ENCODE data around the gene ARHGEF19.

ARHGEF19 gene

DNA sequence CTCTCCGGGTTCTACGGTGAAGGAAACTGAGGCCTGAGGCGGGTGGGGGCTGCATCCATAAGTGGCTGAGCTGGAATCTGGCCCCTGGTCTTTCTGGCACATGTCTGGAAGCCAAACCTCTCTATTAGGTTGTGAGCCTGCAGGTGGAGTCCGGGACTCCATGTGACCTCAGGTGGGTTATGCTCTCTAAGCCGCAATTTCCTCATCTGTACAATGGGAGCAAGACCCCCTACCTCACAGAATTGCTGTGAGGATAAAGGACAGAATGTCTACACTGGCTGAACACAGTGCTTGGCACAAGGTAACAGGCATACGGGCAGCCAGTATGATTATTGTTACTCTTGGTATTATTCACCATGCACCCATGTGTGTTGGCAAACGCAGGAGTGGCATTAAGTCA, 63.3 kb downstream of the ARHGEF19 start:
- DNase-seq (ENCODE audit: low read depth): no peak
- no peak overlapping the region for H3K4me3 ChIP-seq (ENCODE audit: low read depth, low read length)

DNA sequence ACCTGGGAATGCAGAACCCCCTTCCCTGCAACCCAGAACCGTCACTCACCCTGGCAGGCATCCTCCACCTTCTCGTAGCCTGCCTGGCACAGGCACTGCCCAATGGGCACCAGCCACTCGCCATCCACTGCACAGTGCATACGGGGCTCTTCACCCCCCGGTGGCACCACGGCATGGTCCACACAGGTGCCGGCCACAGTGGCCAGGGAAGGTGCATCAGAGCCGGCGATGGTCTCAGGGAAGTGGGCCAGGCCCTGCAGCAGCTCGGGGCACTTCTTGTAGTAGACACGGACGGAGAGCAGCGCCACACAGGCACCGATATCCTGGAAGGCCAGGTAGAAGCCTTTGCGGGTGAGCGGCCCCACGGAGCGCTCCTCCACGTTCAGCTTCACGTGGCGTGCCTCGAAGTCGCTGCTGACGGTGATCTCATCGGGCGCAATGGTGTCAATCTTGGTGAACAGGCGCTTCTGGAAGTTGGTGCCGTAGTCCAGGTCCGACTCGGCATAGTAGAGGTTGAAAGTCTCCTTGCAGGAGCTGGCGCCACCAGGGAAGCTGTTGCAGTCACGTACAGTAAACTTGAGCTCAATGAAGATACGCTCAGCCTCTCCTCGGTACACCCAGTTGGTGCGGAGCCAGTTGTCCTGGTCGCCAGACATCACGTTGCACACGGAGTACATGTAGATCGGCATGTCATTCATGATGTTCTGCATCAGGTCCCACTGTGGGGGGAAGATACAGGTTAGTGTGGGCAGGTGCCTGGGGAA, 63.9 kb downstream of the ARHGEF19 start:
- H3K4me3 ChIP-seq (ENCODE audit: low read depth, low read length): no peak overlapping the region
- TF ChIP-seq, protein P1, sequence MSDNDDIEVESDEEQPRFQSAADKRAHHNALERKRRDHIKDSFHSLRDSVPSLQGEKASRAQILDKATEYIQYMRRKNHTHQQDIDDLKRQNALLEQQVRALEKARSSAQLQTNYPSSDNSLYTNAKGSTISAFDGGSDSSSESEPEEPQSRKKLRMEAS (IDR thresholded peaks at IDR 0.05; ENCODE audit: low read depth, low read length): no peak
- TF ChIP-seq, protein P2, sequence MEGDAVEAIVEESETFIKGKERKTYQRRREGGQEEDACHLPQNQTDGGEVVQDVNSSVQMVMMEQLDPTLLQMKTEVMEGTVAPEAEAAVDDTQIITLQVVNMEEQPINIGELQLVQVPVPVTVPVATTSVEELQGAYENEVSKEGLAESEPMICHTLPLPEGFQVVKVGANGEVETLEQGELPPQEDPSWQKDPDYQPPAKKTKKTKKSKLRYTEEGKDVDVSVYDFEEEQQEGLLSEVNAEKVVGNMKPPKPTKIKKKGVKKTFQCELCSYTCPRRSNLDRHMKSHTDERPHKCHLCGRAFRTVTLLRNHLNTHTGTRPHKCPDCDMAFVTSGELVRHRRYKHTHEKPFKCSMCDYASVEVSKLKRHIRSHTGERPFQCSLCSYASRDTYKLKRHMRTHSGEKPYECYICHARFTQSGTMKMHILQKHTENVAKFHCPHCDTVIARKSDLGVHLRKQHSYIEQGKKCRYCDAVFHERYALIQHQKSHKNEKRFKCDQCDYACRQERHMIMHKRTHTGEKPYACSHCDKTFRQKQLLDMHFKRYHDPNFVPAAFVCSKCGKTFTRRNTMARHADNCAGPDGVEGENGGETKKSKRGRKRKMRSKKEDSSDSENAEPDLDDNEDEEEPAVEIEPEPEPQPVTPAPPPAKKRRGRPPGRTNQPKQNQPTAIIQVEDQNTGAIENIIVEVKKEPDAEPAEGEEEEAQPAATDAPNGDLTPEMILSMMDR (IDR thresholded peaks at IDR 0.05; ENCODE audit: low read depth, low read length): no peak
- TF ChIP-seq POLR2A (IDR thresholded peaks at IDR 0.05; ENCODE audit: extremely low read depth, insufficient read length): no peak
- TF ChIP-seq MYC (IDR thresholded peaks at IDR 0.05; ENCODE audit: low read depth, low read length): no peak
- DNase-seq (ENCODE audit: low read depth): no peak

More for the DNA sequence above, 63.3 kb downstream of the ARHGEF19 start:
- no peak for TF ChIP-seq POLR2A (IDR thresholded peaks at IDR 0.05; ENCODE audit: extremely low read depth, insufficient read length)
- no peak for TF ChIP-seq MYC (IDR thresholded peaks at IDR 0.05; ENCODE audit: low read depth, low read length)
- TF ChIP-seq, protein P1 (IDR thresholded peaks at IDR 0.05; ENCODE audit: low read depth, low read length): no peak
- TF ChIP-seq, protein P2 (IDR thresholded peaks at IDR 0.05; ENCODE audit: low read depth, low read length): no peak
